Naive B cell (primary cell): Measurements from ENCODE around the gene NUP88. TPM values are rescaled to one million over a fixed set of nuclear protein-coding genes. Genes with fewer than 3 reads are reported as not detected.
A peak's percentile ranks its signal among the peaks of the same experiment; 100 is the strongest.

Experiments used
- ATAC-seq, 2 donors: fragments of 150-1000 bp; cut with Tn5 transposase; 2 replicates each; pipeline ENCODE4 v1.10.0; 2021; ENCODE audit warnings: low read depth in 2 of 2, mild to moderate bottlenecking in 2 of 2, moderate library complexity in 2 of 2
- DNase-seq: peaks from one replicate; pipeline ENCODE4 v3.0.0; 2022
- H3K27ac Mint-ChIP-seq, 6 donors: one replicate each; pipeline ENCODE4 v1.8.0; 2020 to 2022; ENCODE audit warnings: mild to moderate bottlenecking in 6 of 6, mixed read lengths in 6 of 6, moderate library complexity in 5 of 6, inconsistent platforms in 2 of 6
- H3K27me3 Mint-ChIP-seq, 3 donors: one replicate each; pipeline ENCODE4 v1.8.0; 2021 to 2022; ENCODE audit warnings: mixed read lengths in 3 of 3, mild to moderate bottlenecking in 1 of 3
- H3K36me3 Mint-ChIP-seq, 2 donors: one replicate each; pipeline ENCODE4 v1.8.0; 2020 to 2022; ENCODE audit warnings: mixed read lengths in 2 of 2, inconsistent platforms in 1 of 2, mild to moderate bottlenecking in 1 of 2
- H3K4me1 Mint-ChIP-seq, 3 donors: one replicate each; pipeline ENCODE4 v1.8.0; 2020 to 2022; ENCODE audit warnings: mixed read lengths in 3 of 3, inconsistent platforms in 1 of 3, mild to moderate bottlenecking in 1 of 3, moderate library complexity in 1 of 3
- H3K4me3 Mint-ChIP-seq, 8 donors: one replicate each; pipeline ENCODE4 v1.8.0; 2020 to 2022; ENCODE audit warnings: mild to moderate bottlenecking in 8 of 8, mixed read lengths in 8 of 8, moderate library complexity in 8 of 8, inconsistent platforms in 2 of 8
- H3K9me3 Mint-ChIP-seq, 7 donors: one replicate each; pipeline ENCODE4 v1.8.0; 2020 to 2022; ENCODE audit warnings: mixed read lengths in 7 of 7, mild to moderate bottlenecking in 5 of 7, inconsistent platforms in 2 of 7, moderate library complexity in 1 of 7
- polyA plus RNA-seq, 6 donors: library from polyadenylated mRNA; unstranded; fragments of 300-500 nt; fragmentation: Illumina TruSeq; gene quantifications; one replicate each; pipeline ENCODE4 v1.2.3, GENCODE V29; 2021; ENCODE audit warnings: low read depth in 6 of 6

Gene NUP88
- polyA plus RNA-seq, 6 donors from 2014 or later, result 261 to 392 (median 297) TPM

- no peak overlapping the region for H3K4me3 Mint-ChIP-seq
- no peak for ATAC-seq
These were observed 8.7 kb downstream of the NUP88 start for GRCh38 chr17:5410594-5411272.

DNA sequence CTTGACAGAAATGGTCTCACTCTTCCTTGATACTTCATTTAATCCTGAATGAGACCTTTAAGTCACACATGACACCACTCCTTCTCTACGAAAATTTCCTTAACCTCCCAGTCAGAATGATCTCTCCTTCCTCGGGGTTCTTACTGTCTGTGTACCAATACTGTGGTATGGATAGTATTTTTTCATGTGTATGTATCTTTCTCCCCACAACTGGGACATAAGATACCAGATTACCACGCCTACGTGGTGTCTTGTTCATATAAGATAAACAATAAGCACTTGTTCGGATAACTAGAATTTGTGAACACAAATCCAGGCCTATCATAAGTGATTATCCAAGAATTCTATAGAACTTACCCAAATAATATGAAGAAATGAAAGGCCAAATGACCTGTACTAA is 11.3 kb downstream of the NUP88 start:
- no peak for ATAC-seq
- Mint-ChIP-seq H3K4me3 (no peak overlapping the region), H3K27ac (no peak overlapping the region)

More at GRCh38 chr17:5410594-5411272, 8.7 kb downstream of the NUP88 start:
- DNase-seq, result no peak
- no peaks in the 10 kb centered on the region for H3K9me3 Mint-ChIP-seq
- H3K27me3 Mint-ChIP-seq, result no peaks in the 10 kb centered on the region
- peaks cover 21 to 40% of the 10 kb centered on the region in 2 donors for H3K36me3 Mint-ChIP-seq
- peak overlapping the region in 4 of 6 donors; percentile 6 to 87 (median 50) for H3K27ac Mint-ChIP-seq
- H3K4me1 Mint-ChIP-seq, result peaks cover 34 to 48% (median 35%) of the 10 kb centered on the region in 3 donors

DNA sequence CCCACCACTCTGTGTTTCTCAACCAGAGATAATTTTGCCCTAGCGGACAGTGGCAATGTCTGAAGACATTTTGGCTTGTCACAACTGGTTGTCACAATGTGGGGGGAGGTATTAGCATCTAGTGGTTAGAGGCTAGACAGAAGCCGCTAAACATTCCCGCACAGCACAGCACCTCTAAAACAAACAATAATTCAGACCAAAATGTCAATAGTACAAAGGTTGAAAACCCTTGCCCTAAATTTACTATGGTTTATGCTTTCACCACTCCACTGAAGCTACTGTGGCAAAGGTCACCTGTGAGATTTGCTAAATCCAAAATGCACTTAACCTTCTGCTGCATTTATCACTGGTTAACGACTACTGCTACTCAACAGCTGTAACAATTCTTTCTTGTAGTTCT is 14.1 kb downstream of the NUP88 start:
- ATAC-seq (no peak), DNase-seq (no peak)

More for the DNA sequence above, 11.3 kb downstream of the NUP88 start:
- no peaks in the 10 kb centered on the region for H3K9me3 Mint-ChIP-seq
- no peaks in the 10 kb centered on the region for H3K27me3 Mint-ChIP-seq
- H3K4me1 Mint-ChIP-seq, result peaks cover 28 to 38% (median 29%) of the 10 kb centered on the region in 3 donors
- DNase-seq, result no peak
- peaks cover 27 to 33% of the 10 kb centered on the region in 2 donors for H3K36me3 Mint-ChIP-seq

GRCh38 chr17:5399767-5400166 is 19.7 kb downstream of the NUP88 start:
- H3K9me3 Mint-ChIP-seq, result no peaks in the 10 kb centered on the region
- DNase-seq (no peak), ATAC-seq (no peak)
- H3K27ac Mint-ChIP-seq, result no peak overlapping the region
- H3K36me3 Mint-ChIP-seq, result peaks cover 11 to 17% of the 10 kb centered on the region in 2 donors
- no peak overlapping the region for H3K4me3 Mint-ChIP-seq
- H3K4me1 Mint-ChIP-seq, result peaks cover 0 to 5% (median 3%) of the 10 kb centered on the region in 3 donors
- no peaks in the 10 kb centered on the region for H3K27me3 Mint-ChIP-seq

More for the DNA sequence above, 14.1 kb downstream of the NUP88 start:
- Mint-ChIP-seq H3K27me3 (no peaks in the 10 kb centered on the region), H3K4me1 (peaks cover 8 to 13% (median 8%) of the 10 kb centered on the region in 3 donors), H3K4me3 (no peak overlapping the region), H3K36me3 (peaks cover 13 to 18% of the 10 kb centered on the region in 2 donors), H3K9me3 (no peaks in the 10 kb centered on the region), H3K27ac (no peak overlapping the region)

DNA sequence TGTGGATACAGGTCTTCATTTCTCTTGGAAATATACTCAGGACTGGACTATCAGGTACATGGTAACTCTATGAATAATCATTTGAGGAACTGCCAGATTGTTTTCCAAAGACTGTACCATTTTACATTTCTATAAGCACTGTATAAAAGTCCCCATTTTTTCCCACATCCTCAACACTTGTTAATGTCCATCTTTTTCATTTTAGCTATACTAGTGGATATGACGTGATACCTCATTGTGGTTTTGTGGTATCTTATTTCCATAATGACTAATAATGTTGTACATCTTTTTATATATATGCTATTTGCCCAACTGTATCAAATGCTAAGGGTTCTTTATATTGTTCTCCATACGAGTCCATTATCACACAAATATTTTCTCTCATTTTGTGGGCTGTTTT is 22.9 kb downstream of the NUP88 start:
- H3K4me3 Mint-ChIP-seq, result no peak overlapping the region
- H3K9me3 Mint-ChIP-seq, result peaks cover 0 to 2% (median 0%) of the 10 kb centered on the region in 7 donors
- DNase-seq, result no peak
- no peak for ATAC-seq
- H3K4me1 Mint-ChIP-seq, result peaks cover 2 to 13% (median 7%) of the 10 kb centered on the region in 3 donors
- peaks cover 29 to 35% of the 10 kb centered on the region in 2 donors for H3K36me3 Mint-ChIP-seq
- H3K27me3 Mint-ChIP-seq, result no peaks in the 10 kb centered on the region
- H3K27ac Mint-ChIP-seq, result peak overlapping the region in 2 of 6 donors; percentile 28 to 76

DNA sequence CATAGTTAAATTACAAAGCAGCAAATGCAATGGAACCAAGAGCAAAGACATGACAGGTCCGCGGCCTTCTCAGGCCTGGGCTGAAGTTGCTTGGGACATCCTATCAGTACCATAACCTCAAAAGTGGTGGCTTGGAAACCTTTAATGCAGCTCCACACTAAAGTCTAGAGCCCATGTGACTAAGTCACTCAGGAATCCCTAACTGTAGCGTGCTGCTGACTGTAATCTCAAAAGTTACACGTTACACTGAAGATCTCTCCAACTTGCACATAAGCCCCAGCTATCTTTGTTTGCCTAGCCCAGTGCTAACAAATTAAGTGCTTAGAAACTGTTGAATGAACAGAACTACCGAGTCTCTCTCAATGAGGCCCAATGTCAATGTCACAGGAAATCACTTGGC is 27.8 kb downstream of the NUP88 start:
- Mint-ChIP-seq H3K4me1 (peaks cover 12 to 18% (median 13%) of the 10 kb centered on the region in 3 donors), H3K9me3 (peaks cover 0 to 2% (median 0%) of the 10 kb centered on the region in 7 donors), H3K27me3 (no peaks in the 10 kb centered on the region), H3K4me3 (no peak overlapping the region), H3K36me3 (peaks cover 48 to 50% of the 10 kb centered on the region in 2 donors), H3K27ac (peak overlapping the region in 4 of 6 donors; percentile 26 to 81 (median 56))
- no peak for ATAC-seq
- no peak for DNase-seq

DNA sequence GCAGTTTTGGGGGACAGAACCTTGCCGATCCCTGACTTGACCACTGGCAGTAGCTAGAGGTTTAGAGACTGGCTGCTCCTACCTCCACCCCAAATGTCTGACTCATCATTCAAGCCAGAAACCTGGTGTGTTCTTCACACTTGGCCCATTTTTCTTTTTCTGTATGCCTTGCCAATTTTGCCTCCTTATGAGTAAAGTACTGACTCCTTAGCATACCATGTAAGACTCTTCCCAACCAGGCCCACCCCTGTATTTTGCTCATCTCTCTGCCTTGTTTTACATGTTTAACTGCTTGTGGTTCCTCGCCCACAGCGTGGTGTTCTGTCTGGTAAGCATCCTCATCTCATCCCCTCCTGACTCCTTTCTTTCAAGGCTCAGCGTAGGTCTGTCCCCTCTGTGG is 37.9 kb downstream of the NUP88 start:
- DNase-seq (no peak), ATAC-seq (peak in 1 of 2 donors; percentile 9)
- Mint-ChIP-seq H3K27ac (peak overlapping the region in 5 of 6 donors; percentile 60 to 93 (median 83)), H3K4me3 (no peak overlapping the region), H3K4me1 (peaks cover 6 to 18% (median 10%) of the 10 kb centered on the region in 3 donors), H3K36me3 (peaks cover 41 to 55% of the 10 kb centered on the region in 2 donors), H3K27me3 (no peaks in the 10 kb centered on the region), H3K9me3 (peaks cover 0 to 2% (median 0%) of the 10 kb centered on the region in 7 donors)

- peak overlapping the region in 4 of 6 donors; percentile 56 to 83 (median 67) for H3K27ac Mint-ChIP-seq
- peaks cover 41 to 51% of the 10 kb centered on the region in 2 donors for H3K36me3 Mint-ChIP-seq
- DNase-seq, result no peak
- no peak for ATAC-seq
- peaks cover 0 to 2% (median 0%) of the 10 kb centered on the region in 7 donors for H3K9me3 Mint-ChIP-seq
- H3K4me1 Mint-ChIP-seq, result peaks cover 6 to 18% (median 10%) of the 10 kb centered on the region in 3 donors
- H3K27me3 Mint-ChIP-seq, result no peaks in the 10 kb centered on the region
- H3K4me3 Mint-ChIP-seq, result peak overlapping the region in 1 of 8 donors; percentile 29
These were observed 38.8 kb downstream of the NUP88 start for GRCh38 chr17:5380491-5381135.

DNA sequence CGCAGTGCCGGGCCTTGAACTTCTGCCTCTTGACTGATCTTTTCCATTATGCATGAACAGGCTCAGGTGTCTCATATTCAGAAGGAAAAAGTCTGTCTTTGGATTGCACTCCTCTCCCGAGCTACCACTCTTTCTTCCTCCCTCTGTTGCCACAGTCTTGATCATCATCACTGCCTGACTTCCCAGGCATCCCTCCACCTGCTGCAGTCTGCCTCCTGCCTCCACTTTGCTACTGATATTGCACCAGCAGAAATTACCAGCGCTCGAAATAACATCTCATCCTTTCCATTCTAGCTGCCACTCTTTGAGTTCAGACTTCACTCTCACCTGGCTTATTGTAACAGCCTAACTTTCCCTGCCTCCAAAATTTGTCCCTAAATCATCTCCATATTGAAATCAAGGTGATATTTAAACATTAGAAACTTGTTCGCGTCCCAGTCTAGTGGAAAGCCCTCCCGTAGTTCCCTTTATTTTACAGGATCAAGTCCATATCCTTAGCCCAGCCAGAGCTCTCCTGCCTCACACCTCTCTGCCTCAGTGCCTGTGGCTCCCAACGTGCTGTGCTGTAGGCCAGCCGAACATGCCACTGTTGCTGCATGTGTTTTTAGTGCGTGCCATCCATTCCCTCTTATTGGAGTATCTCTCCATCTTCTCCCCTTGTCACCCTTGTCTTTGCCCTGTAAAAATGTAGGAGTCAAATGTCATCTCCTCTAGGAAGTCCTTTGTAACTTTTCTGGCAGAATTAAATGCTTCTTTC is 39.9 kb downstream of the NUP88 start:
- no peak for DNase-seq
- Mint-ChIP-seq H3K4me3 (peak overlapping the region in 5 of 8 donors; percentile 0 to 77 (median 21)), H3K27me3 (no peaks in the 10 kb centered on the region), H3K27ac (peak overlapping the region; percentile 69 to 96 (median 80)), H3K36me3 (peaks cover 41 to 51% of the 10 kb centered on the region in 2 donors), H3K9me3 (peaks cover 0 to 2% (median 0%) of the 10 kb centered on the region in 7 donors), H3K4me1 (peaks cover 6 to 18% (median 10%) of the 10 kb centered on the region in 3 donors)
- no peak for ATAC-seq

DNA sequence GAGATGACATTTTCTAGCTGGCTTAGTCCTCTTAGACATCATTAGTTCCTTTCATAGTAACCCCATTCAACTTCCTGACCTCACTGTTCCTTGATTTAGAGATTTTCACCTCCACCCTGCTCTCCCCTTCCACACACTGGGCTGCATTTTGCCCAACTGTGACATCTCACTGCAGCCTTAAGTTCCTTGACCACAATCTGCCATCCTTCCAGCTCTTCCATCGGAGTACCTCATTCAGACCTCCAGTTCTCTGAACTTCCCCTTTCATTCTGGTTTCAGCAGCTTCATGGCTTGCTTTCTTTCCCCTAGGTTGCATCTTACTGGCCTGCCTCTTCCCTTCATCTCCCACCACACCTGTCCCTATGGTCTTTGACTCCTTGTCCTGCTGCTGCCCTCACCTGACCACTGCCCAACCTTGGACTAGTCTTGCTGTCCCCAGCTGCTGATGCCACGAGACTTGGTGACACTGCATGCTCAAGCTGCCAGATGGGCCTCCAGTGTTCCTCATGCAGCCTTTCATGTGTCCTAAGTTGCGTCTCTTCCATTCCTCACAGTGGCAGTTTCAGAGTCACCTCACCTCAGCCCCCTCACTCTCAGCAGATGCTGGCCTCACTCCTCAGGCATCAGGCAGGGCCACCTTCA is 40.8 kb downstream of the NUP88 start:
- peak overlapping the region in 2 of 8 donors; percentile 21 to 77 for H3K4me3 Mint-ChIP-seq
- peaks cover 44 to 50% of the 10 kb centered on the region in 2 donors for H3K36me3 Mint-ChIP-seq
- peaks cover 6 to 18% (median 10%) of the 10 kb centered on the region in 3 donors for H3K4me1 Mint-ChIP-seq
- DNase-seq (no peak), ATAC-seq (no peak)
- peaks cover 0 to 2% (median 0%) of the 10 kb centered on the region in 7 donors for H3K9me3 Mint-ChIP-seq
- H3K27me3 Mint-ChIP-seq, result no peaks in the 10 kb centered on the region
- peak overlapping the region in 5 of 6 donors; percentile 74 to 96 (median 85) for H3K27ac Mint-ChIP-seq

DNA sequence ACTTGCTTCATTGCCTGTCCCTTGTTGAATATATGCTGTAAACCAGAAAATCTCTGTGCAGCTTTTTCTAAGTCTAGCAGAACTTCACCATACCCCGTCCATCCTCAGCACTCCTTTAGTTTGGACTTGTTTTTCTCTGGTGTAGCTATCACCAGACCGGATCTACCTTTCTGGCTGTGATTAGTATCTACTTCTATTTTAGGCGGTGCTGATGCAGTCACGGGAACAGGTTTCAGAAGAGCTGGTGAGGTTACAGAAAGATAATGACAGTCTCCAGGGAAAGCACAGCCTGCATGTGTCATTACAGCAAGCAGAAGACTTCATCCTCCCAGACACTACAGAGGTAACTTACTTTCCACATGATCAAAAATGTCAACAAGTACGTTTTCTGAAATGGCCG is 46.4 kb downstream of the NUP88 start:
- DNase-seq (no peak), ATAC-seq (peak in 1 of 2 donors; percentile 61)
- Mint-ChIP-seq H3K27me3 (no peaks in the 10 kb centered on the region), H3K9me3 (no peaks in the 10 kb centered on the region), H3K27ac (peak overlapping the region in 3 of 6 donors; percentile 10 to 77 (median 26)), H3K36me3 (peaks cover 16 to 19% of the 10 kb centered on the region in 2 donors), H3K4me1 (no peaks in the 10 kb centered on the region), H3K4me3 (peak overlapping the region in 1 of 8 donors; percentile 30)

DNA sequence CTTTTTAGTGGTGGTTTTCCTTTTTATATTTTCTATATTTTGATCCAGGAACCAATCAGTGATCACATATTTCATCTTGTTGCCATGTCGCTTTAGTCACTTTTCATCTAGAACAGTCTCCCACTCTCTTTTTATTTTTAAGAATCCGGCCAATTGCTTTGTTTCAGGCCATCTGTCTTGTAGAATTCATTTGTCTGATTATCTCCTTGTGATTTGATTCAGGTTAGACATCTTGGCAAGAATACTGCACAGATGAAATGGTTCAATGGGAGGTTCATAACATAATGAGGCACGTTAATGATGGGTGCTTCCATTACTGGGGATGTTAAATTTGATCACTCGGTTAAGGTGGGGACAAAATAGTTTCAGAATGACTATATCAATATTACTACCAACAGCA is 49.1 kb downstream of the NUP88 start:
- H3K4me3 Mint-ChIP-seq, result no peak overlapping the region
- H3K27ac Mint-ChIP-seq, result peak overlapping the region in 2 of 6 donors; percentile 2 to 14
- DNase-seq, result no peak
- peaks cover 20 to 22% of the 10 kb centered on the region in 2 donors for H3K36me3 Mint-ChIP-seq
- no peaks in the 10 kb centered on the region for H3K9me3 Mint-ChIP-seq
- no peak for ATAC-seq
- H3K4me1 Mint-ChIP-seq, result peaks cover 0 to 3% (median 0%) of the 10 kb centered on the region in 3 donors
- no peaks in the 10 kb centered on the region for H3K27me3 Mint-ChIP-seq
